WERI-Rb-1 (cell line): ENCODE data around the gene ADCYAP1R1.
"Not testable (repeated sequence)": the region's sequence is repeated elsewhere in the genome, so short reads cannot be mapped to it uniquely, and the experiment has no call there.

ENCODE experiments used
- DNase-seq: peaks from one replicate; pipeline ENCODE4 v3.0.0-alpha.2; 2020
- H3K27ac ChIP-seq: fragments of 250-450 bp; sonication (Bioruptor Pico); 2 replicates; pipeline ENCODE4 v1.5.1; 2020; ENCODE audit warnings: mild to moderate bottlenecking, moderate library complexity
- H3K27me3 ChIP-seq: fragments of 250-450 bp; sonication (Bioruptor Pico); 2 replicates; pipeline ENCODE4 v1.5.1; 2021; ENCODE audit warnings: mild to moderate bottlenecking, low read depth, moderate library complexity; ENCODE audit not compliant: insufficient read depth, severe bottlenecking
- H3K36me3 ChIP-seq: fragments of 250-450 bp; sonication (Bioruptor Pico); 2 replicates; pipeline ENCODE4 v1.5.1; 2020; ENCODE audit warnings: mild to moderate bottlenecking, moderate library complexity
- H3K4me3 ChIP-seq: 2 replicates; pipeline ENCODE4 v1.5.1; 2011; ENCODE audit warnings: low read depth, mild to moderate bottlenecking, control low read depth, low read length
- H3K9me3 ChIP-seq: fragments of 250-450 bp; sonication (Bioruptor Pico); 2 replicates; pipeline ENCODE4 v1.5.1; 2021; ENCODE audit warnings: mild to moderate bottlenecking, moderate library complexity; ENCODE audit not compliant: severe bottlenecking
- TF ChIP-seq, protein P1 (sequence below): IDR thresholded peaks from 2 replicates; pipeline ENCODE4 v1.5.1; 2011; ENCODE audit warnings: low read depth, mild to moderate bottlenecking, control low read depth, inconsistent platforms, low read length

Gene ADCYAP1R1

DNA sequence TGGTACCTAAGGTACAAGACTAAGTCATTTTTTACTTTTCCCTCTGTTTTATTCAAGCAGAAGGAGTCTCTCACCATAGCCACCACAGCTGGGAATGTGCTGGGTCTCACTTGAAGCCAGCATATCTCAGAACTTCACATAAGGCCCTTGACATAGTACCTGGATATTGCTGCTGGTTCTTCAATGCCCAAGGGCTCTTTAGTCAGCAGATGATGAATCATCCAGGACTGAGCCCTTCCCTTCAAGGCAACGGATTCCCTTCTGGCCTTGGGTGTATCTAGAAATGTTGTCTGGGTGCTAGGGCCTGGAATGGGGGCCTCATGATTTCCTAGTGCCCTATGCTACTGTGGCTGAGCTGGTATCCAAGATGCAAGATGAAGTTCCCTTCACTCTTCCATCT is 93.9 kb downstream of the ADCYAP1R1 start:
- Histone ChIP-seq H3K4me3 (no peak overlapping the region), H3K9me3 (peaks cover 2% of the 10 kb centered on the region), H3K36me3 (no peaks in the 10 kb centered on the region), H3K27me3 (peaks cover 9% of the 10 kb centered on the region), H3K27ac (no peak overlapping the region)
- TF ChIP-seq, protein P1, sequence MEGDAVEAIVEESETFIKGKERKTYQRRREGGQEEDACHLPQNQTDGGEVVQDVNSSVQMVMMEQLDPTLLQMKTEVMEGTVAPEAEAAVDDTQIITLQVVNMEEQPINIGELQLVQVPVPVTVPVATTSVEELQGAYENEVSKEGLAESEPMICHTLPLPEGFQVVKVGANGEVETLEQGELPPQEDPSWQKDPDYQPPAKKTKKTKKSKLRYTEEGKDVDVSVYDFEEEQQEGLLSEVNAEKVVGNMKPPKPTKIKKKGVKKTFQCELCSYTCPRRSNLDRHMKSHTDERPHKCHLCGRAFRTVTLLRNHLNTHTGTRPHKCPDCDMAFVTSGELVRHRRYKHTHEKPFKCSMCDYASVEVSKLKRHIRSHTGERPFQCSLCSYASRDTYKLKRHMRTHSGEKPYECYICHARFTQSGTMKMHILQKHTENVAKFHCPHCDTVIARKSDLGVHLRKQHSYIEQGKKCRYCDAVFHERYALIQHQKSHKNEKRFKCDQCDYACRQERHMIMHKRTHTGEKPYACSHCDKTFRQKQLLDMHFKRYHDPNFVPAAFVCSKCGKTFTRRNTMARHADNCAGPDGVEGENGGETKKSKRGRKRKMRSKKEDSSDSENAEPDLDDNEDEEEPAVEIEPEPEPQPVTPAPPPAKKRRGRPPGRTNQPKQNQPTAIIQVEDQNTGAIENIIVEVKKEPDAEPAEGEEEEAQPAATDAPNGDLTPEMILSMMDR: no peak
- no peak for DNase-seq

DNA sequence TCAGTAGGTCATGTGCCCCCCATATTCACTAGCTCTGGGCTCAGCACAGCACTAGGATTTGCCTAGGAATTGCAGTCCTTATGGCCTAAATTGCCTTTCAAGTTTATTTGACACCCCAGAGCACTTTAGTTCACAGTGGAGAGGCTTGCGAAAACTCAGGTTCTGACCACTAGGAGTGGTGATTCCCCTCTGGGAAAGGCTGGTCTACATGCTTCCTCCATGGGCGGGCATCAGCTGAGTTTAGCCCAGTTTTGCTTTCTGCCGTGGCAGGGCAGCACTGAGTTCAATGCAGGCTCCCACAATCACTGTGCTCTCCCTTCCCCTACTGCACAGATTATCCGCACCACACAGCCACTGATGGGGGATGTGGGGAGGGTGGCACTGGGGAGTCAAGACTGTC is 94.4 kb downstream of the ADCYAP1R1 start:
- no peaks in the 10 kb centered on the region for H3K36me3 ChIP-seq
- peaks cover 2% of the 10 kb centered on the region for H3K9me3 ChIP-seq
- H3K4me3 ChIP-seq: no peak overlapping the region
- H3K27me3 ChIP-seq: peaks cover 9% of the 10 kb centered on the region
- no peak overlapping the region for H3K27ac ChIP-seq
- no peak for DNase-seq
- TF ChIP-seq, protein P1: no peak

DNA sequence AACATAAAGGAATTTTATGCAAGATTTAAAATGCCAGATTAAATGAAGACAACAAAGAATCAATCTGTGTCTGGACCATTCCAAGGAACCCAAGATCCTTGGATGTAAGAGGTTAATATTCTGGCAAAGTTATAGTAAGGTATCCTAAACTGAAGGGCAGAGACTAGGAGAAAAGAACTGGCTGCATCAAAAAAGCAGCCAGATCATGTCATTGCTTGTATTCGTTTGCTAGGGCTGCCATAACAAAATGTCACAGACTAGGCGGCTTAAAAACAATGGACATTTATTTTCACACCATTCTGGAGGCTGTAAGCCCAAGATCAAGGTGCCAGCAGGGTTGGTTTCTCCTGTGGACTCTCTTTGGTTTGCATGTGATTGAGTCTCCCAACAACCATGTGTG is 99.7 kb downstream of the ADCYAP1R1 start:
- Histone ChIP-seq H3K27ac (no peak overlapping the region), H3K27me3 (peaks cover 3% of the 10 kb centered on the region), H3K4me3 (no peak overlapping the region), H3K36me3 (no peaks in the 10 kb centered on the region), H3K9me3 (peaks cover 4% of the 10 kb centered on the region)
- TF ChIP-seq, protein P1: no peak
- DNase-seq: no peak

DNA sequence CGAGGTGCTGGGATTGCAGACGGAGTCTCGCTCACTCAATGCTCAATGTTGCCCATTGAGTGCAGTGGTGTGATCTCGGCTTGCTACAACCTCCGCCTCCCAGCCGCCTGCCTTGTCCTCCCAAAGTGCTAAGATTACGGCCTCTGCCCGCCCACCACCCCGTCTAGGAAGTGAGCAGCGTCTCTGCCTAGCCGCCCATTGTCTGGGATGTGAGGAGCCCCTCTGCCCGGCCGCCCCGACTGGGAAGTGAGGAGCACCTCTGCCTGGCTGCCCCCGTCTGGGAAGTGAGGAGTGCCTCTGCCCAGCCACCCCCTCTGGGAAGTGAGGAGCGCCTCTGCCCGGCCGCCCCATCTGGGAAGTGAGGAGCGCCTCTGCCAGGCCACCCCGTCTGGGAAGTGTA is 101.2 kb downstream of the ADCYAP1R1 start:
- not testable (repeated sequence) for H3K27ac ChIP-seq, H3K36me3 ChIP-seq, H3K27me3 ChIP-seq, DNase-seq, H3K4me3 ChIP-seq, H3K9me3 ChIP-seq

DNA sequence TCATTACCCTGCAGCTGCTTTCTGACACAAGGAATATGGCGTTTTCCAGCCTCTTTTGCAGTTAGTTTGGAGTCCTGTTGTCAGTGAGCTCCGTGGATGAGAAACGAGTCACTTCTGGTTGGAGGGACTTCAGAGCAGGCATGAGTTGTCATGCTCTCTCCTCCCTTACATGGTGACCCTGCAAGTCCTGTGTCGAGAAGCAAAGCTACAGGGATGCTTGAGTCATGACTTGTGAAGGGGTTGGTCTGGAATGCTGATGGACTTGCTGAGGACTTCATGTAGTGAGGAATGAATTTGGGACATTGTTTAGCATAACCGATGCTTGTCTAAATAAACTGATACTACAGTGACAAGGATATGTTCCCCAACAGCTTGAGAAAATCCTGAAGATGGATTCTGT is 108.8 kb downstream of the ADCYAP1R1 start:
- H3K27ac ChIP-seq: no peak overlapping the region
- TF ChIP-seq, protein P1: no peak
- H3K9me3 ChIP-seq: no peaks in the 10 kb centered on the region
- no peaks in the 10 kb centered on the region for H3K27me3 ChIP-seq
- DNase-seq: no peak
- H3K36me3 ChIP-seq: no peaks in the 10 kb centered on the region
- H3K4me3 ChIP-seq: no peak overlapping the region
